Measurements from ENCODE around the gene ARHGEF28.

ARHGEF28 gene

DNA sequence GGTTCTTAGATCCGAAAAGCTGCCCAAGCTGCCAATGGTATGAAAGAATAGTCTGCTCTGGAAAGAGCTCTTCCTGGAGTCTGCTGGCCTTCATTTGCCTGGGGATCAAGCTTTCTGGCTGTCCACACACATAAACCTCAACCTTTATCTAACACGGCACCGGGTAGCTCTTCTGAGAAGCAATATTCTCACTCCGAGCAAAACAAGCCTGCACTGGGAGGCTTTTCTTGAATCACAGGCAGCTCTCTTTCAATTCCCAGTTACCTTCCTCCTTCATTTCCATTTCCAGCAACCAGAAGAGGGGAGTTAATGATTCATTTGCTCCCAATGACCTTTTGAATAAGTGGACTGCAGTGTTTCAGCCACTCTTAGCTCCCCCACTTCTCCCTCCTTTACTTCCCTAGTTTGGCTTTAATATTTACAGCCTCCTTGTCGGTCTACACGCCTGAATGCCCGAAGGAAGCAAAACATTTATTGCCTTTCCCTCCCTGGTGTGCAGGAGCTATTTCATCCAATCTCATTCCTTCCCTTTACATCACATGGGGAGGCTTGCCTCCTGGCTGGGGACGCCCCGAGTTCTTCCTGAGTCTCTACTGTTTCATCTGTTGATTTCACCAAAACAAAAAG lies 187.1 kb downstream of the ARHGEF28 start:
- TF ChIP-seq, protein P1, sequence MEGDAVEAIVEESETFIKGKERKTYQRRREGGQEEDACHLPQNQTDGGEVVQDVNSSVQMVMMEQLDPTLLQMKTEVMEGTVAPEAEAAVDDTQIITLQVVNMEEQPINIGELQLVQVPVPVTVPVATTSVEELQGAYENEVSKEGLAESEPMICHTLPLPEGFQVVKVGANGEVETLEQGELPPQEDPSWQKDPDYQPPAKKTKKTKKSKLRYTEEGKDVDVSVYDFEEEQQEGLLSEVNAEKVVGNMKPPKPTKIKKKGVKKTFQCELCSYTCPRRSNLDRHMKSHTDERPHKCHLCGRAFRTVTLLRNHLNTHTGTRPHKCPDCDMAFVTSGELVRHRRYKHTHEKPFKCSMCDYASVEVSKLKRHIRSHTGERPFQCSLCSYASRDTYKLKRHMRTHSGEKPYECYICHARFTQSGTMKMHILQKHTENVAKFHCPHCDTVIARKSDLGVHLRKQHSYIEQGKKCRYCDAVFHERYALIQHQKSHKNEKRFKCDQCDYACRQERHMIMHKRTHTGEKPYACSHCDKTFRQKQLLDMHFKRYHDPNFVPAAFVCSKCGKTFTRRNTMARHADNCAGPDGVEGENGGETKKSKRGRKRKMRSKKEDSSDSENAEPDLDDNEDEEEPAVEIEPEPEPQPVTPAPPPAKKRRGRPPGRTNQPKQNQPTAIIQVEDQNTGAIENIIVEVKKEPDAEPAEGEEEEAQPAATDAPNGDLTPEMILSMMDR (IDR thresholded peaks at IDR 0.05) = no peak
- DNase-seq (ENCODE audit: low spot score) = no peak
- Histone ChIP-seq H3K27ac (no peak overlapping the region), H3K4me3 (no peak overlapping the region)

DNA sequence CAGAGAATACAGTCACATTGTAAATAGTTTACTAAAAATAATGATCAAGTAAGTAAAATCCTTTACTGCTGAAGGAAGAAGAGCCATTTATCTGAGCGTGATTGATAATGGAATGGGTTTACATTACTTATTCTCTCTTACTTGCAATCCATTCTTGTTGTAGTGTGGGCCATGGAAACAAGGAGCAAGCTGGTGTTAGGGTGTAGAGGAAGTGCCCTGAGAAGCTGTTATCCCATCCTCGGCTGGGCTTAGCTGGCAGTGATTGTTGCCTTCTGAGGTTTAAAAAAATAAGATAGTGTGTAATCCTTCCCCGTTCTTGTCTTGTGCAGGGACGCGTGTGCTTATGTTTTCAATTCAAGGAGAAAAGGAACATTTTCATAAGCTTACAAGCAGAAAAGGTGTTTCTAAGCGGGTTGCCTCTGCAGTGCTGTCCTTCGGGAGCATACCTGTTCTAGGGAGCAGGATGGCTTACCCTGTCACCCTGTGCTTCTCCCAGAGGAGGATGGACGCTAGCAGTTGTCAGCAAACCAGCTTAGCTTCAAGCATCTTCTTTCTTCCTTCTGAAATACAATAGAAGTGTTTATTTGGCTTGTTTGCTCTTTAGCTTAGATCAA lies 188.3 kb downstream of the ARHGEF28 start:
- no peak for DNase-seq (ENCODE audit: low spot score)
- H3K4me3 ChIP-seq = no peak overlapping the region
- TF ChIP-seq, protein P1 (IDR thresholded peaks at IDR 0.05) = no peak
- H3K27ac ChIP-seq = no peak overlapping the region

DNA sequence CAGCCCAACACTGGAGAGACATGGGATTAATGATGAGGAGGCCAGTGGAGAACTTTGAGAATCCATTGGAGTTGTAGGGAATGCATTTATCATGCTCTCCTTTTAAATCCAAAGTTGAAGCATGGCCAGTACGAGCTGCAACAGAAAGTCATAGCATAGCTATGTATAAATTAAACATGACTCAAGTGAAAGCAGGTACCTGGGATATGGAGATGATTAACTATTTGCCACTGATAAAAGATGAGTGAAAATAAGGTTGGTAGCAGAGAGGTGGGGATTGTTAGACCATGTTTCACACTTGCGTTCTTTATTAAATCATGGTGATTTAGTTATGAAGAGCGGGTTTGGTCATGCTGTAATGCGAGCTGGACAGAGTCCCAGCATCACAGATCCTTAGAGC lies 189.6 kb downstream of the ARHGEF28 start:
- Histone ChIP-seq H3K27ac (no peak overlapping the region), H3K4me3 (no peak overlapping the region)
- TF ChIP-seq, protein P1 (IDR thresholded peaks at IDR 0.05) = no peak
- no peak for DNase-seq (ENCODE audit: low spot score)

DNA sequence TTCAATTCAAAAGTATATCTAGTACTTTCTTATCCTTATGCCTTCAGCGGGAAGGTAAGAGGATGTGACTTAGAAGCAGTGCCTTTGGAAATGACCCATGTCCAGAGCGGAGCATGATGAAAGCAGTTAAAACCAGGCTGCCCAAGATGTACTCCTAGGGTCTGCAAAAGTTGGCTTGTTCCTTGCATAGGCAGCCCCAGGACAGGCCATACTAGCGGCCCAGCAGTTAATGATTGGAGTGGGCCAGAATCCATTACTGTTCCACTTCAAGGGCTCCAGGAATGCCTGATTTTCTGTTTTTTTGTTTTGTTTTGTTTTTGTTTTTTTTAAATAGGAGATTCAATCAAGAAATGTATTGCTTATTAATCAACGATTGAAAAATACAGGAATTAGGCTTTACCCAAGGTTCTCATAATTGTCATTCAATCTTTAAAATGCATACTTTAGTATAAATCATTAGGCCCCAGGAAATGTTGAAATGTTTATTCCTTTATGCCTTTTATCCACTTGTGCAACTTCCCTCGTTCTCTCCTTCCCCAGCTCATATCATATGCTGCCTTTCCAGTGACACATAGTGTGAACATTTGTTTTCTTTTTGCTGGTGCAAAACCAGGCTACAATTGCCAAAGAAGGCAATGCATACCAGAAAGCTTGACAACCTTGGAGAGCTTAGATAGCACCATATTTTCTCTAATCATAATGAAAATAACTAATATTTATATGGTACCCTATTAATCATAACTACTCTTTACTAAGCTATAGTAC lies 190.8 kb downstream of the ARHGEF28 start:
- peak overlapping the region in 1 of 2 donors; percentile 42 for H3K27ac ChIP-seq
- TF ChIP-seq, protein P1 (IDR thresholded peaks at IDR 0.05) = no peak
- no peak for DNase-seq (ENCODE audit: low spot score)
- H3K4me3 ChIP-seq = no peak overlapping the region

DNA sequence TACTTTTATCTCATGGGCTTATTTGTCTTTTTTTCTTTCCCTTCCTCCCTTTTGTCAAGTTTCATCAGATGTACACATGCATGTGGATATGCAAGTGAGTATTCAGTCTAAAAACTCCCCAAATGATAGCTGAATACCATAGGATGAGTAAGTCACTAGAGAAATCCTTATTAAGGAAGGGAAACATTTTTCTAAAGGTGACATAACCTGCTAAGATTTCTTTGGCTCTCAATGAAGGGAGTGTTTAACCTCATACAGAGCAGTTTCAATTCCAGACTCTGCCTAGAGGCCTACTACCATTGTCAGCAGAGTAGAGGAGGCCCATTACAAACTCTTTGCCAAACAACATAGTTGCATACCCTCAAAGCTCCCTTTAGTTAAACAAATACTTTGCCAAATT lies 192.4 kb downstream of the ARHGEF28 start:
- Histone ChIP-seq H3K27ac (no peak overlapping the region), H3K4me3 (no peak overlapping the region)
- no peak for DNase-seq (ENCODE audit: low spot score)
- TF ChIP-seq, protein P1 (IDR thresholded peaks at IDR 0.05) = no peak

DNA sequence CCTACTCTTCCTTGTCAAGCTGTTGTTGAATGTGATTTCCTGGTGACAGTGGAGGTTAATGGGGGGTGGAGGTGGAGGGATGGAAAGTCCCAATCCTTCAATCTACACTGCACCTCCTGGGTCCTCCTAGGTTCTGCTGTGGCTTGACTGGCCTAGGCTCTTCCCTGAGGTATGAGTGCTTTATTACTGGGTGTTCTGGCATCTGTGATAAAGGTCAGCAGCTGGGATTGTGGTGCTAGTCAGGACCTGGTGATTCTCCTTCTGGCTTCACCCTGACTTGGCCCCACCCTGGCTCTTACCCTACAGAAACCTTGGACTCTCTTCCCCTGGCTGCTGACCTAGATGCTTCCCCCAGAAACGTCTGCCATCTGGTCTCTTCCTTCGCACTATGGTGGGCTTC lies 194.3 kb downstream of the ARHGEF28 start:
- TF ChIP-seq, protein P1 (IDR thresholded peaks at IDR 0.05) = no peak
- no peak for DNase-seq (ENCODE audit: low spot score)
- no peak overlapping the region for H3K27ac ChIP-seq
- no peak overlapping the region for H3K4me3 ChIP-seq

Data from coronary artery (tissue), 2 donors.